ENCODE results near the gene KLHL21. TPM values are rescaled to one million over a fixed set of nuclear protein-coding genes. Genes with fewer than 3 reads are reported as not detected.
A peak's percentile ranks its signal among the peaks of the same experiment; 100 is the strongest.

The KLHL21 gene
- polyA plus RNA-seq, 2 of the 4 experiments (the other 2 are of a cell fraction), result 3.3 to 10.5 TPM

DNA sequence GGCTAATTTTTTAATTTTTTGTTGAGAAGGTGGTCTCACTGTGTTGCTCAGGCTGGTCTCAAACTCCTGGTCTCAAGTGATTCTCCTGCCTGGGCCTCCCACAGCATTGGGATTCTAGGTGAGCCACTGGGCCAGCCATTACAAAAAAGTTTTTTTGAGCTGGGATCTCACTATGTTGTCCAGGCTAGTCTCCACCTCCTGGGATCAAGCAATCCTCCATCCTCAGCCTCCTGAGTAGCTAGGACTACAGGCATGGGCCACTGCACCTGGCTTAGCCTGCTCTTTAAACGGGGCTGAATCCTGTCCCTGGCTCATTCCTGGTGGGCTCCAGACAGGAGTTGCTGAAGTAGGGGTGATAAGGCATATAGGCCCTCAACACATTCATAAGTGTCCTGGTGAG is 45.1 kb downstream of the KLHL21 start:
- WGBS (ENCODE audit: missing lambda C conversion rate), result 11% methylated on average over 1 of the region's 1 CpG
- TF ChIP-seq, protein P1, sequence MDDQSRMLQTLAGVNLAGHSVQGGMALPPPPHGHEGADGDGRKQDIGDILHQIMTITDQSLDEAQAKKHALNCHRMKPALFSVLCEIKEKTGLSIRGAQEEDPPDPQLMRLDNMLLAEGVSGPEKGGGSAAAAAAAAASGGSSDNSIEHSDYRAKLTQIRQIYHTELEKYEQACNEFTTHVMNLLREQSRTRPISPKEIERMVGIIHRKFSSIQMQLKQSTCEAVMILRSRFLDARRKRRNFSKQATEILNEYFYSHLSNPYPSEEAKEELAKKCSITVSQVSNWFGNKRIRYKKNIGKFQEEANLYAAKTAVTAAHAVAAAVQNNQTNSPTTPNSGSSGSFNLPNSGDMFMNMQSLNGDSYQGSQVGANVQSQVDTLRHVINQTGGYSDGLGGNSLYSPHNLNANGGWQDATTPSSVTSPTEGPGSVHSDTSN (IDR thresholded peaks at IDR 0.05), result no peak
- TF ChIP-seq POLR2AphosphoS2 (conservative IDR thresholded peaks at IDR 0.05; ENCODE audit: low read length) (no peak), NR3C1 (IDR thresholded peaks at IDR 0.05) (no peak), TFCP2L1 (CRISPR knock-in tag; IDR thresholded peaks at IDR 0.05) (no peak), RNF2 (IDR thresholded peaks at IDR 0.05; ENCODE audit: borderline replicate concordance, low read depth) (no peak), FOSL2 (IDR thresholded peaks at IDR 0.05) (no peak), FOSL2 (CRISPR knock-in tag; IDR thresholded peaks at IDR 0.05) (no peak), MAFK (IDR thresholded peaks at IDR 0.05; ENCODE audit: partially characterized antibody) (no peak), HDAC2 (IDR thresholded peaks at IDR 0.05) (no peak), PHF8 (IDR thresholded peaks at IDR 0.05; ENCODE audit: borderline replicate concordance, low read depth) (no peak), JUNB (IDR thresholded peaks at IDR 0.05) (no peak), HEYL (CRISPR knock-in tag; IDR thresholded peaks at IDR 0.05) (no peak), SREBF2 (IDR thresholded peaks at IDR 0.05) (no peak), GATA3 (IDR thresholded peaks at IDR 0.05; ENCODE audit: borderline replicate concordance) (no peak), HOXB5 (CRISPR knock-in tag; IDR thresholded peaks at IDR 0.05) (no peak), KDM1A (IDR thresholded peaks at IDR 0.05; ENCODE audit: low read depth) (no peak)
- TF ChIP-seq, protein P2, sequence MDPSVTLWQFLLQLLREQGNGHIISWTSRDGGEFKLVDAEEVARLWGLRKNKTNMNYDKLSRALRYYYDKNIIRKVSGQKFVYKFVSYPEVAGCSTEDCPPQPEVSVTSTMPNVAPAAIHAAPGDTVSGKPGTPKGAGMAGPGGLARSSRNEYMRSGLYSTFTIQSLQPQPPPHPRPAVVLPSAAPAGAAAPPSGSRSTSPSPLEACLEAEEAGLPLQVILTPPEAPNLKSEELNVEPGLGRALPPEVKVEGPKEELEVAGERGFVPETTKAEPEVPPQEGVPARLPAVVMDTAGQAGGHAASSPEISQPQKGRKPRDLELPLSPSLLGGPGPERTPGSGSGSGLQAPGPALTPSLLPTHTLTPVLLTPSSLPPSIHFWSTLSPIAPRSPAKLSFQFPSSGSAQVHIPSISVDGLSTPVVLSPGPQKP (IDR thresholded peaks at IDR 0.05; ENCODE audit: low read depth, low read length), result no peak
- TF ChIP-seq, protein P3, sequence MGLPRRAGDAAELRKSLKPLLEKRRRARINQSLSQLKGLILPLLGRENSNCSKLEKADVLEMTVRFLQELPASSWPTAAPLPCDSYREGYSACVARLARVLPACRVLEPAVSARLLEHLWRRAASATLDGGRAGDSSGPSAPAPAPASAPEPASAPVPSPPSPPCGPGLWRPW (IDR thresholded peaks at IDR 0.05), result no peak
- POLR2A ChIA-PET, result no interaction called here
- DNase-seq (ENCODE audit: low read depth in 1 of 2, low spot score in 1 of 2) (no peak), FAIRE-seq (no peak), ATAC-seq (no peak)
- H3K4me3 ChIP-seq, result no peak overlapping the region
- peaks cover 6% of the 10 kb centered on the region; the same call in 2 of the 3 replicates for H3K4me1 ChIP-seq
- H3K4me2 ChIP-seq, result no peak overlapping the region
- no peaks in the 10 kb centered on the region for H3K9me3 ChIP-seq
- no peak overlapping the region for H3K27ac ChIP-seq
- CTCF ChIA-PET, result interaction anchor here (1.0 kb wide), 1 partner anchor 12 kb away, joined by 3 read pairs; no protein-coding TSS in a partner anchor

DNA sequence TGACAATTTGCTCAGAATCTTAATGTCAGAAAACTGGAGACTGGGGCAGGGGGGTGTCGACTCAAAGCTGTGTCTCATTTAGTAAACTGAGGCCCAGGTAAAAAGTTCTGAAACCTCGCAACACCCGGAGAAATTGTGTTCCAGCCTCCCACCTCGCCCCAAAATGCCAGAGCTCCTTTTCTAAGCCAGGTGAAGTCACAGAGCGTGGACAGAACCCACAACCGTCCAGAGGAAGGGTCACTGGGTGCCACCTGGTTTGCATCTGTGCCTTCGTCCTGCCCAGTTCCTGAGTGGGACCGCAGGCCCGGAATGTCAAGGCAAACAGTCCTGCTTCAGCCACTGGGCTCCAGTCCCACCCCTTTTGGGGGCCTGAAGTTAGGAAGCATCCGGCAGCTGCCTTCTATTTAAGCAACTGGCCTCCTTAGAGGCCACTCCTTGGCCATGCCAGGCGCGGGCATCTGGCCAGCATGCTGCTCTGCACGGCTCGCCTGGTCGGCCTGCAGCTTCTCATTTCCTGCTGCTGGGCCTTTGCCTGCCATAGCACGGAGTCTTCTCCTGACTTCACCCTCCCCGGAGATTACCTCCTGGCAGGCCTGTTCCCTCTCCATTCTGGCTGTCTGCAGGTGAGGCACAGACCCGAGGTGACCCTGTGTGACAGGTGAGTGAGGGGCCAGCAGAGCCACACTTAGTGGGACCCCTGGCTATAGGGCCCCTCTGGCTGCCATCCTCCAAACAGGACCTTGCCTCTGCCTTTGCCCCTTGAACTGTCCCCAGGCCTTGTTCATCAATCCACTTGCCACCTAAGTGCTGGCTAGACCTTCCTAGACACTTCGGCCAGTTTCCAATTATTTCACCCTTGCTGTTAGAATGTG is 47.5 kb downstream of the KLHL21 start, which contains the start of gene TAS1R1:
TAS1R1 (plus strand) TSS at position 401 of the 872 bp plus-strand sequence; CDS start at position 468, 67 bp downstream.
- POLR2A ChIA-PET, result interaction anchor here (1.1 kb wide), 2 partner anchors 25 to 80 kb away, joined by 3 to 4 read pairs; partner anchors contain the start of gene ZBTB48
- peaks cover 7% of the 10 kb centered on the region; the same call in 2 of the 3 replicates for H3K4me1 ChIP-seq
- CTCF ChIA-PET, result interaction anchor here (0.6 to 3.9 kb wide), 37 partner anchors 8 to 170 kb away, joined by 3 to 27 read pairs (median 4); partner anchors contain the start of genes PLEKHG5, THAP3 and ZBTB48
- TF ChIP-seq EHF (CRISPR knock-in tag; IDR thresholded peaks at IDR 0.05) (no peak), ZSCAN20 (CRISPR knock-in tag; IDR thresholded peaks at IDR 0.05) (no peak), EHMT2 (IDR thresholded peaks at IDR 0.05; ENCODE audit: low read depth) (no peak), EP300 (IDR thresholded peaks at IDR 0.05) (no peak), CBX8 (IDR thresholded peaks at IDR 0.05) (no peak), JUN (IDR thresholded peaks at IDR 0.05) (no peak), MYC (IDR thresholded peaks at IDR 0.05; ENCODE audit: borderline replicate concordance, low read length) (no peak), CHD2 (IDR thresholded peaks at IDR 0.05; ENCODE audit: low read length, partially characterized antibody) (no peak), RAD21 (conservative IDR thresholded peaks at IDR 0.05 in 1 of 2, IDR thresholded peaks at IDR 0.05 in 1 of 2) (no peak), KDM5A (IDR thresholded peaks at IDR 0.05) (no peak), POLR2A (IDR thresholded peaks at IDR 0.05; ENCODE audit: low read length) (no peak)
- TF ChIP-seq, protein P4, sequence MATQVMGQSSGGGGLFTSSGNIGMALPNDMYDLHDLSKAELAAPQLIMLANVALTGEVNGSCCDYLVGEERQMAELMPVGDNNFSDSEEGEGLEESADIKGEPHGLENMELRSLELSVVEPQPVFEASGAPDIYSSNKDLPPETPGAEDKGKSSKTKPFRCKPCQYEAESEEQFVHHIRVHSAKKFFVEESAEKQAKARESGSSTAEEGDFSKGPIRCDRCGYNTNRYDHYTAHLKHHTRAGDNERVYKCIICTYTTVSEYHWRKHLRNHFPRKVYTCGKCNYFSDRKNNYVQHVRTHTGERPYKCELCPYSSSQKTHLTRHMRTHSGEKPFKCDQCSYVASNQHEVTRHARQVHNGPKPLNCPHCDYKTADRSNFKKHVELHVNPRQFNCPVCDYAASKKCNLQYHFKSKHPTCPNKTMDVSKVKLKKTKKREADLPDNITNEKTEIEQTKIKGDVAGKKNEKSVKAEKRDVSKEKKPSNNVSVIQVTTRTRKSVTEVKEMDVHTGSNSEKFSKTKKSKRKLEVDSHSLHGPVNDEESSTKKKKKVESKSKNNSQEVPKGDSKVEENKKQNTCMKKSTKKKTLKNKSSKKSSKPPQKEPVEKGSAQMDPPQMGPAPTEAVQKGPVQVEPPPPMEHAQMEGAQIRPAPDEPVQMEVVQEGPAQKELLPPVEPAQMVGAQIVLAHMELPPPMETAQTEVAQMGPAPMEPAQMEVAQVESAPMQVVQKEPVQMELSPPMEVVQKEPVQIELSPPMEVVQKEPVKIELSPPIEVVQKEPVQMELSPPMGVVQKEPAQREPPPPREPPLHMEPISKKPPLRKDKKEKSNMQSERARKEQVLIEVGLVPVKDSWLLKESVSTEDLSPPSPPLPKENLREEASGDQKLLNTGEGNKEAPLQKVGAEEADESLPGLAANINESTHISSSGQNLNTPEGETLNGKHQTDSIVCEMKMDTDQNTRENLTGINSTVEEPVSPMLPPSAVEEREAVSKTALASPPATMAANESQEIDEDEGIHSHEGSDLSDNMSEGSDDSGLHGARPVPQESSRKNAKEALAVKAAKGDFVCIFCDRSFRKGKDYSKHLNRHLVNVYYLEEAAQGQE (IDR thresholded peaks at IDR 0.05), result no peak
- TF ChIP-seq, protein P5, sequence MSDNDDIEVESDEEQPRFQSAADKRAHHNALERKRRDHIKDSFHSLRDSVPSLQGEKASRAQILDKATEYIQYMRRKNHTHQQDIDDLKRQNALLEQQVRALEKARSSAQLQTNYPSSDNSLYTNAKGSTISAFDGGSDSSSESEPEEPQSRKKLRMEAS (IDR thresholded peaks at IDR 0.05), result no peak
- TF ChIP-seq, protein P6, sequence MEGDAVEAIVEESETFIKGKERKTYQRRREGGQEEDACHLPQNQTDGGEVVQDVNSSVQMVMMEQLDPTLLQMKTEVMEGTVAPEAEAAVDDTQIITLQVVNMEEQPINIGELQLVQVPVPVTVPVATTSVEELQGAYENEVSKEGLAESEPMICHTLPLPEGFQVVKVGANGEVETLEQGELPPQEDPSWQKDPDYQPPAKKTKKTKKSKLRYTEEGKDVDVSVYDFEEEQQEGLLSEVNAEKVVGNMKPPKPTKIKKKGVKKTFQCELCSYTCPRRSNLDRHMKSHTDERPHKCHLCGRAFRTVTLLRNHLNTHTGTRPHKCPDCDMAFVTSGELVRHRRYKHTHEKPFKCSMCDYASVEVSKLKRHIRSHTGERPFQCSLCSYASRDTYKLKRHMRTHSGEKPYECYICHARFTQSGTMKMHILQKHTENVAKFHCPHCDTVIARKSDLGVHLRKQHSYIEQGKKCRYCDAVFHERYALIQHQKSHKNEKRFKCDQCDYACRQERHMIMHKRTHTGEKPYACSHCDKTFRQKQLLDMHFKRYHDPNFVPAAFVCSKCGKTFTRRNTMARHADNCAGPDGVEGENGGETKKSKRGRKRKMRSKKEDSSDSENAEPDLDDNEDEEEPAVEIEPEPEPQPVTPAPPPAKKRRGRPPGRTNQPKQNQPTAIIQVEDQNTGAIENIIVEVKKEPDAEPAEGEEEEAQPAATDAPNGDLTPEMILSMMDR (IDR thresholded peaks at IDR 0.05), result no peak

More for the DNA sequence above, 47.5 kb downstream of the KLHL21 start, which contains the start of gene TAS1R1:
- peak within 1 kb of the TSS; percentile 90 to 99 for H3K27ac ChIP-seq
- 81% methylated on average over 16 of the region's 19 CpGs for WGBS (ENCODE audit: missing lambda C conversion rate)
- DNase-seq (ENCODE audit: low read depth in 1 of 2, low spot score in 1 of 2), result no peak
- H3K4me2 ChIP-seq, result peak within 1 kb of the TSS; percentile 80
- H3K4me3 ChIP-seq, result peak within 1 kb of the TSS; percentile 96
- H3K9me3 ChIP-seq, result no peaks in the 10 kb centered on the region
- ATAC-seq, result peak in 1 of 2 experiments; percentile 31; a peak in 3 of 6 replicates
- no peak for FAIRE-seq

Measured in A549 (cell line).